Measurements from ENCODE around the gene URM1. TPM values are rescaled to one million over a fixed set of nuclear protein-coding genes. Genes with fewer than 3 reads are reported as not detected.
"Not testable (repeated sequence)": the region's sequence is repeated elsewhere in the genome, so short reads cannot be mapped to it uniquely, and the experiment has no call there.

URM1 gene
- total RNA-seq, 1 donor from 2014 or later = 73.2 TPM

DNA sequence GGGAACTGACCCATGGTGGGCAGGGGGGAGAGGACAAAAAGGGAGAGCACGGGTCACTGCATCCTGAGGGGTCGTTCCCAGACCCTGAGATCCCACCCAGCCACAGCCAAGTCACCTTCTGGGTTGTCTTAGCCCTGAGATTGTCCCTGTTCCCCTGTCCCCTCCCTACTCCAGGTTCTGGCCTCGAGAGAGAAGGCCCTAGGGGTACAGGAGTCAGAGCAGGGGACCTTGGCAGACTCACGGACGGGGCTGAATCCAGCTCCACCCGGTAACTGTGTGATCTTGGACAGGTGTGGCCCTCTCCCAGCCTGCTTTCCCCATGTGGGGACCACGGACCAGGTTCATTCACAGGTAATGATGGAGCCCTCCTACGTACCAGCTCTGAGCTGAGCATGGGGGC, 38.3 kb downstream of the URM1 start:
- TF ChIP-seq, protein P1, sequence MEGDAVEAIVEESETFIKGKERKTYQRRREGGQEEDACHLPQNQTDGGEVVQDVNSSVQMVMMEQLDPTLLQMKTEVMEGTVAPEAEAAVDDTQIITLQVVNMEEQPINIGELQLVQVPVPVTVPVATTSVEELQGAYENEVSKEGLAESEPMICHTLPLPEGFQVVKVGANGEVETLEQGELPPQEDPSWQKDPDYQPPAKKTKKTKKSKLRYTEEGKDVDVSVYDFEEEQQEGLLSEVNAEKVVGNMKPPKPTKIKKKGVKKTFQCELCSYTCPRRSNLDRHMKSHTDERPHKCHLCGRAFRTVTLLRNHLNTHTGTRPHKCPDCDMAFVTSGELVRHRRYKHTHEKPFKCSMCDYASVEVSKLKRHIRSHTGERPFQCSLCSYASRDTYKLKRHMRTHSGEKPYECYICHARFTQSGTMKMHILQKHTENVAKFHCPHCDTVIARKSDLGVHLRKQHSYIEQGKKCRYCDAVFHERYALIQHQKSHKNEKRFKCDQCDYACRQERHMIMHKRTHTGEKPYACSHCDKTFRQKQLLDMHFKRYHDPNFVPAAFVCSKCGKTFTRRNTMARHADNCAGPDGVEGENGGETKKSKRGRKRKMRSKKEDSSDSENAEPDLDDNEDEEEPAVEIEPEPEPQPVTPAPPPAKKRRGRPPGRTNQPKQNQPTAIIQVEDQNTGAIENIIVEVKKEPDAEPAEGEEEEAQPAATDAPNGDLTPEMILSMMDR (conservative IDR thresholded peaks at IDR 0.05) = no peak
- peaks cover 8% of the 10 kb centered on the region for H3K27me3 Mint-ChIP-seq (ENCODE audit: low read depth)
- no peaks in the 10 kb centered on the region for H3K36me3 Mint-ChIP-seq (ENCODE audit: low read depth)
- H3K9me3 Mint-ChIP-seq = no peaks in the 10 kb centered on the region
- H3K27ac Mint-ChIP-seq (ENCODE audit: unreplicated experiment) = peak overlapping the region; percentile 97
- no peak for DNase-seq (ENCODE audit: low read depth, low spot score)
- H3K4me1 Mint-ChIP-seq = peaks cover 71% of the 10 kb centered on the region
- peak overlapping the region; percentile 48 for H3K4me3 Mint-ChIP-seq

DNA sequence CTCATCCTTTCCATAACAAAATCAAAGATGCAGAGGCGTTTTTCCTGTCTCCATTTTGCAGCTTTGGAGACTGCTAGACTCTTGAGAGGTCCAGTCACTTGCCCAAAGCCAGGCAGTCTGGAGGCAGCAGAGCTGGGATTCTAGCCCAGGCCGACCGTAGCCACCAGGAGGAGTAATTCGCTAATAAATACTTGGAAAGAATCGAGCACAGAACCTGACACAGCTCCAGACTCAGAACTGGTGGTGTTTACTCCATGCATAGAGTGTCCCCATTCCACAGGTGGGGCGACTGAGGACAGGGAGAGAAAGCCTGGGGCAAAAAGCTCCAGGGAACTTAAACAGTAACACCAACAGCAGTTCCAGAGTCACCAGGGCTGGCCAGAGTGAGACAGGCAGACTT, 38.8 kb downstream of the URM1 start:
- H3K27ac Mint-ChIP-seq (ENCODE audit: unreplicated experiment) = peak overlapping the region; percentile 97
- peaks cover 70% of the 10 kb centered on the region for H3K4me1 Mint-ChIP-seq
- TF ChIP-seq, protein P1 (conservative IDR thresholded peaks at IDR 0.05) = no peak
- H3K36me3 Mint-ChIP-seq (ENCODE audit: low read depth) = no peaks in the 10 kb centered on the region
- H3K9me3 Mint-ChIP-seq = no peaks in the 10 kb centered on the region
- H3K4me3 Mint-ChIP-seq = peak overlapping the region; percentile 48
- DNase-seq (ENCODE audit: low read depth, low spot score) = no peak
- peaks cover 8% of the 10 kb centered on the region for H3K27me3 Mint-ChIP-seq (ENCODE audit: low read depth)

DNA sequence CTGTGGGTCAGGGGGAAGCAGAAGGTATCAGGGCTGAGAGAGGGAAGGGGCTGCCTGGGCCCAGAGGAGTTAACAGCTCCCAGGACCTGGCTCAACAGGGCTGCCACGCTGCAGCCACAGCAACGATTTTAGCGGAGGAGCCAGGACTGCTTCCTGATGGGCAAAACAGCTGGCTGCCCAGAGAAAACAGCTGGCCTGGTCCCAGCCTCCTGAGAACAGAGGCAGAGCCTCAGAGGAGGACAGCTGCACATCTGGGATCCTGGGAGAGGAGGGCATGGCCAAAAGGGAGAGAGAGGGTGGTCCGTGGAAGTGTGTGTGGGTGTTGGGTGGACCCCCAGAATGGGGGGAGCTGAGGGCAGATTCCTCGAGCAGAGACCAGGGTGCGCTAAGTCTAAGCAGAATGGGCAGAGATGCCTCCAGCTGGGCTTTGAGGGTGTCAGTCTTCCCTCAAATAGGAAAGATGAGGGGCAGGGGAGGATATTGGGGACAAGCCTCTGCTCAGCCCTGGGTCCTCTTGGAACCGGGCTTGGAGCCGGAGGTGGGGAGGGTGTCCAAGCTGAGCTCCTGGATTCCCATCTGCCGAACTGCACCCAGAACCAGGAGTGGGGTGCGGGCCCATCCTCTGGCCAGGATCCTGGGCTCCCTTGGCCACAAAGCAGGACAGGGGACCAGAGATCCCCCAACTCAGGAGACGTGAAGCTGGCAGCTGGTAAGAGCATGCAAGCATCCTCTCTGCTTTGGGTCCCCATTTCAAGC, 40.4 kb downstream of the URM1 start:
- H3K4me3 Mint-ChIP-seq = no peak overlapping the region
- H3K9me3 Mint-ChIP-seq = no peaks in the 10 kb centered on the region
- TF ChIP-seq, protein P1 (conservative IDR thresholded peaks at IDR 0.05) = no peak
- no peaks in the 10 kb centered on the region for H3K36me3 Mint-ChIP-seq (ENCODE audit: low read depth)
- DNase-seq (ENCODE audit: low read depth, low spot score) = no peak
- peaks cover 69% of the 10 kb centered on the region for H3K4me1 Mint-ChIP-seq
- H3K27ac Mint-ChIP-seq (ENCODE audit: unreplicated experiment) = peak overlapping the region; percentile 91
- peaks cover 11% of the 10 kb centered on the region for H3K27me3 Mint-ChIP-seq (ENCODE audit: low read depth)

DNA sequence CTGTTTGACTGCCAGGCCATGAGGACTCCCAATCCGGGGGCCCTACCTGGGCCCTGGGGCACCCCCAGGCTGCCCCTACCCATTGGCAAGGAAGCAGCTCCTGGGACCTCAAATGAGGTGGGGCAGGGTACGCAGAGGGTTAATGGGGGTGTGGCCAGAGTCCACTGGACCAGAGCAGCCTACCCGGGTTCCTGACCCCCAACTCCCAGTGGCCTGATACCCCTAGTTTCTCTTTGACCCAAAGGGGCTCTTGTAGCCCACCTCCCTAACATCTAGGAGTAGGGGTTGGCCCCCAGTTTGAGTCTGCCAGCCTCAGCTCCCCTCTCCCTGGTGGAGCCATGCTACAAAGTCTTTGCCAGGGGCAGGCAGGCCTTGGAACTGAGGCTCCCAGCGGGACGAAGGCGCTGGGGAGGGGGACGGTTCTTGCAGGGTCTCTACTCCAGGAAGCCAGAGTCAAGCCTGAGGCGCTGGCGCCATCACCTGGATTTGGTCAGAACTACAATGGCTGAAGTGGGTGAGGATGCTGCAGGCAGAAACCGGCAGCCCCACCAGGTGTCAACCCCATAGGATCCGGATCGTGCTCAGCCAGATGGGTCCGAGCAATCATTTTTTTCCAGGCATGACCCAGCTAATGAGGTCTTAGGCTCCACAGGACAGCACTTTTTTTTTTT, 41.1 kb downstream of the URM1 start:
- DNase-seq (ENCODE audit: low read depth, low spot score) = peak; percentile 99
- Mint-ChIP-seq H3K4me1 (peaks cover 67% of the 10 kb centered on the region), H3K9me3 (no peaks in the 10 kb centered on the region), H3K27ac (ENCODE audit: unreplicated experiment) (peak overlapping the region; percentile 72), H3K4me3 (peak overlapping the region; percentile 81), H3K36me3 (ENCODE audit: low read depth) (no peaks in the 10 kb centered on the region), H3K27me3 (ENCODE audit: low read depth) (peaks cover 11% of the 10 kb centered on the region)
- TF ChIP-seq, protein P1 (conservative IDR thresholded peaks at IDR 0.05) = peak; percentile 75

DNA sequence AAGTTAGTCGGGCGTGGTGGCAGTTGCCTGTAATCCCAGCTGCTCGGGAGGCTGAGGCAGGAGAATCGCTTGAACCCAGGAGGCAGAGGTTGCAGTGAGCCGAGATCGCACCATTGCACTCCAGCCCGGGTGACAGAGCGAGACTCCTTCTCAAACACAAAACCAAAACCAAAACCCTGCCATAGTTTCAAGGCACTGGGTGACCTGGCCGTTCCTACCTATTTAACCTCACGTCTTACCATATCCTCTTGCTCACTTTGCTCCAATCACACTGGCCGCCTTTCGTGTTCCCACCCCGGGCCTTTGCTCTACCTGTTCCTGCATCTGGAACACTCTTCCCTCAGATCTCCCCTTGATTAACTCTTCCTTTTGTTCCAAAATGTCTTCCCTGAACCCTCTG, 42.6 kb downstream of the URM1 start:
- H3K36me3 Mint-ChIP-seq (ENCODE audit: low read depth); H3K27ac Mint-ChIP-seq (ENCODE audit: unreplicated experiment); H3K27me3 Mint-ChIP-seq (ENCODE audit: low read depth); H3K9me3 Mint-ChIP-seq; DNase-seq (ENCODE audit: low read depth, low spot score): not testable (repeated sequence)
- H3K4me3 Mint-ChIP-seq = peak overlapping the region; percentile 58
- peaks cover 58% of the 10 kb centered on the region for H3K4me1 Mint-ChIP-seq

DNA sequence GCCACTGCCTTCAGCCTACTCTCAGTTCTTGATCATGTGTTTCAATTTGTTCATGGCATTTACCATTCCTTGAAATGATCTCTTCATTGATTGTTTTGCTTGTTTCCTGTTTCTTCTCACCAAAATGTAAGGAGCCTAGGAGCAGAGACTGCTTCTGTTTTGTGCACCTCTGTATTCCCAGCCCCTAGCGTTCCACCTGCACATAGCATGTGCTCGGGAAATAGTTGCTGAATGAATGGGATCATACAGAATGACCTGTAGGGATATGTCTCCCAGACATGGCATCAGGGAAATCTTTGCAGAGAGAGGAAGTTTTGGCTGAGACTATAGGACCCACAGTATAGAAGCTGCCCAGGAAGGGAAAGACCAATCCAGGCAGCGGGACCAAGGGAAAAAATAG, 43.3 kb downstream of the URM1 start:
- Mint-ChIP-seq H3K4me1 (peaks cover 59% of the 10 kb centered on the region), H3K4me3 (peak overlapping the region; percentile 64), H3K27ac (ENCODE audit: unreplicated experiment) (peak overlapping the region; percentile 4), H3K27me3 (ENCODE audit: low read depth) (peaks cover 7% of the 10 kb centered on the region), H3K36me3 (ENCODE audit: low read depth) (no peaks in the 10 kb centered on the region), H3K9me3 (no peaks in the 10 kb centered on the region)
- TF ChIP-seq, protein P1 (conservative IDR thresholded peaks at IDR 0.05) = peak; percentile 45
- no peak for DNase-seq (ENCODE audit: low read depth, low spot score)

Data from neural crest cell (in vitro differentiated cells).